HG02938 (cell line): ENCODE results near the gene MEGF11.
"Not testable (repeated sequence)": the region's sequence is repeated elsewhere in the genome, so short reads cannot be mapped to it uniquely, and the experiment has no call there.

Experiments used
- ATAC-seq: cut with Tn5 transposase; IDR thresholded peaks from one replicate; pipeline ENCODE4 v1.9.1; 2021; ENCODE audit warnings: mild to moderate bottlenecking, moderate library complexity; ENCODE audit not compliant: unreplicated experiment

Gene MEGF11

GRCh38 chr15:65871886-65872285, 381.7 kb downstream of the MEGF11 start:
- not testable (repeated sequence) for ATAC-seq

GRCh38 chr15:65870889-65871533, 382.5 kb downstream of the MEGF11 start:
- ATAC-seq: no peak

GRCh38 chr15:65869954-65870871, 383.3 kb downstream of the MEGF11 start:
- no peak for ATAC-seq

- ATAC-seq: peak; percentile 86
These were observed 384.2 kb downstream of the MEGF11 start, which contains the start of gene RAB11A for GRCh38 chr15:65869126-65869953. RAB11A (plus strand) TSS chr15:65869491; CDS start chr15:65869586, 95 bp downstream.

- no peak for ATAC-seq
These were observed 384.9 kb downstream of the MEGF11 start for GRCh38 chr15:65868546-65869125.

- not testable (repeated sequence) for ATAC-seq
These were observed 385.6 kb downstream of the MEGF11 start for GRCh38 chr15:65867933-65868332.

- no peak for ATAC-seq
These were observed 386.3 kb downstream of the MEGF11 start for GRCh38 chr15:65867244-65867643.

GRCh38 chr15:65863106-65863505, 390.4 kb downstream of the MEGF11 start:
- ATAC-seq: no peak

GRCh38 chr15:65862682-65863081, 390.9 kb downstream of the MEGF11 start:
- peak; percentile 64 for ATAC-seq

- no peak for ATAC-seq
These were observed 395.7 kb downstream of the MEGF11 start for GRCh38 chr15:65857718-65858402.

GRCh38 chr15:65856821-65857455, 396.6 kb downstream of the MEGF11 start:
- ATAC-seq: no peak

- ATAC-seq: no peak
These were observed 401.6 kb downstream of the MEGF11 start for GRCh38 chr15:65851981-65852380.

GRCh38 chr15:65847989-65848388, 405.6 kb downstream of the MEGF11 start:
- ATAC-seq: no peak

GRCh38 chr15:65845826-65846519, 407.6 kb downstream of the MEGF11 start:
- ATAC-seq: no peak
